Neutrophil (primary cell): ENCODE measurements around the gene KRT14.
"Not testable (repeated sequence)": the region's sequence is repeated elsewhere in the genome, so short reads cannot be mapped to it uniquely, and the experiment has no call there.

Source experiments
- H3K27ac ChIP-seq: fragments of 200-600 bp; sonication (generic); 2 replicates; pipeline ENCODE4 v1.5.1; 2016; ENCODE audit warnings: mild to moderate bottlenecking, moderate library complexity
- H3K27me3 ChIP-seq: fragments of 200-600 bp; sonication (generic); 2 replicates; pipeline ENCODE4 v1.6.0; 2016; ENCODE audit warnings: mild to moderate bottlenecking
- H3K36me3 ChIP-seq: fragments of 200-600 bp; sonication (generic); 2 replicates; pipeline ENCODE4 v1.5.1; 2017
- H3K4me1 ChIP-seq, 2 experiments: fragments of 200-600 bp in 1 of 2; sonication (generic) in 1 of 2; 1 replicate in 1 of 2; 2 replicates in 1 of 2; pipeline versions ENCODE4 v1.5.1 to v1.6.1; 2013 to 2016; ENCODE audit warnings: low read depth in 1 of 2, low read length in 1 of 2, mild to moderate bottlenecking in 1 of 2, moderate library complexity in 1 of 2; ENCODE audit not compliant: control insufficient read depth in 1 of 2, insufficient read depth in 1 of 2
- H3K4me3 ChIP-seq, 2 experiments: fragments of 200-600 bp in 1 of 2; sonication (generic) in 1 of 2; 1 replicate in 1 of 2; 2 replicates in 1 of 2; pipeline ENCODE4 v1.5.1; 2013 to 2016; ENCODE audit warnings: low read depth in 1 of 2, low read length in 1 of 2, mild to moderate bottlenecking in 1 of 2, moderate library complexity in 1 of 2
- H3K9me3 ChIP-seq: fragments of 200-600 bp; sonication (generic); 2 replicates; pipeline ENCODE4 v1.5.1; 2016
- CTCF ChIP-seq: fragments of 200-600 bp; sonication (generic); IDR thresholded peaks from 2 replicates; pipeline ENCODE4 v1.5.1; 2016; ENCODE audit warnings: antibody characterized with exemption

Gene KRT14

DNA sequence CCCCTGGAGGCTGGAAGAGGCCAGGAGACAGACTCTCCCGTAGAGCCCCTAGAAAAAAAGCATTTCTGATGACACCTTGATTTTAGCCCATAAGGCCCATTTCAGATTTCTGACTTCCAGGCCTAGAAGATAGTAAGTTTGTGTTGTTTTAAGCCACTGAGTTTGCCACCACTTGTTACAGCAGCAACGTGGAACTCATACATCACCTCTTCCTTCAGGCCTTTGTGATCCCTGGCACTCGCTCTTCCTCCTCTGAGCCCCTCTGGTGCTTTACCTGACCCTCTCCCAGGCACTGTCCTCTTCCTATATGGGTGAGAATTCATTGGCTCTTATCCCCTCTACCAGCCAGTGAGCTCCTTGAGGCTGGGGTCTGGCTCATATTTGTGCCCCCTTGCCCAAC is 39.9 kb downstream of the KRT14 start:
- no peaks in the 10 kb centered on the region for H3K9me3 ChIP-seq
- H3K27me3 ChIP-seq, result peaks cover 25% of the 10 kb centered on the region
- no peak for TF ChIP-seq CTCF

GRCh38 chr17:41545829-41546410 is 40.8 kb downstream of the KRT14 start:
- Histone ChIP-seq H3K27me3 (peaks cover 31% of the 10 kb centered on the region), H3K9me3 (no peaks in the 10 kb centered on the region), H3K4me3 (no peak overlapping the region), H3K4me1 (peaks cover 12 to 24% of the 10 kb centered on the region in 2 experiments), H3K27ac (no peak overlapping the region), H3K36me3 (no peaks in the 10 kb centered on the region)
- no peak for TF ChIP-seq CTCF

More for the DNA sequence above, 39.9 kb downstream of the KRT14 start:
- Histone ChIP-seq H3K4me1 (peaks cover 12 to 24% of the 10 kb centered on the region in 2 experiments), H3K27ac (no peak overlapping the region), H3K36me3 (no peaks in the 10 kb centered on the region), H3K4me3 (no peak overlapping the region)

GRCh38 chr17:41544935-41545334 is 41.8 kb downstream of the KRT14 start:
- TF ChIP-seq CTCF, result no peak
- Histone ChIP-seq H3K9me3 (no peaks in the 10 kb centered on the region), H3K27ac (no peak overlapping the region), H3K4me3 (no peak overlapping the region), H3K36me3 (no peaks in the 10 kb centered on the region), H3K4me1 (peaks cover 12 to 19% of the 10 kb centered on the region in 2 experiments), H3K27me3 (peaks cover 31% of the 10 kb centered on the region)

- Histone ChIP-seq H3K36me3 (no peaks in the 10 kb centered on the region), H3K4me1 (peaks cover 12 to 19% of the 10 kb centered on the region in 2 experiments), H3K4me3 (no peak overlapping the region), H3K27me3 (peaks cover 31% of the 10 kb centered on the region), H3K27ac (no peak overlapping the region), H3K9me3 (no peaks in the 10 kb centered on the region)
- TF ChIP-seq CTCF, result no peak
Observed at GRCh38 chr17:41544491-41544892, 42.2 kb downstream of the KRT14 start.

- H3K4me3 ChIP-seq, H3K36me3 ChIP-seq, H3K4me1 ChIP-seq, H3K27ac ChIP-seq, H3K9me3 ChIP-seq: not testable (repeated sequence)
- H3K27me3 ChIP-seq, result peaks cover 26% of the 10 kb centered on the region
Observed at GRCh38 chr17:41542786-41543185, 43.9 kb downstream of the KRT14 start.

- Histone ChIP-seq H3K27ac (no peak overlapping the region), H3K27me3 (peaks cover 26% of the 10 kb centered on the region), H3K9me3 (no peaks in the 10 kb centered on the region), H3K36me3 (no peaks in the 10 kb centered on the region), H3K4me3 (no peak overlapping the region), H3K4me1 (no peaks in the 10 kb centered on the region)
- no peak for TF ChIP-seq CTCF
Observed at GRCh38 chr17:41542357-41542756, 44.3 kb downstream of the KRT14 start.
